Stimulated activated CD4-positive, alpha-beta T cell treated with anti-CD3 and anti-CD28 coated beads, Interleukin-12 subunit alpha, Interleukin-12 subunit beta, amount 100 ng/mL, for 4 hours (primary cell): ENCODE results near the gene PXK.

Experiments
- DNase-seq: peaks from one replicate; pipeline ENCODE4 v3.0.0-alpha.2; 2020

The PXK gene

GRCh38 chr3:58350627-58351013 lies 17.9 kb downstream of the PXK start:
- no peak for DNase-seq

GRCh38 chr3:58351920-58352319 lies 19.2 kb downstream of the PXK start:
- DNase-seq: no peak

- no peak for DNase-seq
Observed at GRCh38 chr3:58352626-58353025, 19.9 kb downstream of the PXK start.

GRCh38 chr3:58353722-58354553 lies 21.2 kb downstream of the PXK start:
- no peak for DNase-seq

GRCh38 chr3:58355179-58355578 lies 22.5 kb downstream of the PXK start:
- DNase-seq: no peak

- no peak for DNase-seq
Observed at GRCh38 chr3:58356054-58356453, 23.4 kb downstream of the PXK start.

- no peak for DNase-seq
Observed at GRCh38 chr3:58357402-58357801, 24.7 kb downstream of the PXK start.

GRCh38 chr3:58358092-58358491 lies 25.4 kb downstream of the PXK start:
- no peak for DNase-seq

GRCh38 chr3:58358808-58359207 lies 26.1 kb downstream of the PXK start:
- no peak for DNase-seq

- DNase-seq: no peak
Observed at GRCh38 chr3:58359621-58360020, 26.9 kb downstream of the PXK start.

GRCh38 chr3:58361866-58362265 lies 29.2 kb downstream of the PXK start:
- no peak for DNase-seq

GRCh38 chr3:58366699-58367098 lies 34.0 kb downstream of the PXK start:
- no peak for DNase-seq

- DNase-seq: no peak
Observed at GRCh38 chr3:58369038-58369437, 36.3 kb downstream of the PXK start.

GRCh38 chr3:58369876-58370275 lies 37.2 kb downstream of the PXK start:
- no peak for DNase-seq

- no peak for DNase-seq
Observed at GRCh38 chr3:58370407-58370806, 37.7 kb downstream of the PXK start.

- DNase-seq: no peak
Observed at GRCh38 chr3:58371754-58372153, 39.1 kb downstream of the PXK start.

- DNase-seq: no peak
Observed at GRCh38 chr3:58375254-58375653, 42.6 kb downstream of the PXK start.

GRCh38 chr3:58377168-58377567 lies 44.5 kb downstream of the PXK start:
- DNase-seq: no peak

- DNase-seq: no peak
Observed at GRCh38 chr3:58377750-58378149, 45.1 kb downstream of the PXK start.

- DNase-seq: no peak
Observed at GRCh38 chr3:58379351-58380073, 46.8 kb downstream of the PXK start.

GRCh38 chr3:58383476-58383875 lies 50.8 kb downstream of the PXK start:
- no peak for DNase-seq

- no peak for DNase-seq
Observed at GRCh38 chr3:58383904-58384303, 51.2 kb downstream of the PXK start.

- DNase-seq: no peak
Observed at GRCh38 chr3:58384381-58385090, 51.8 kb downstream of the PXK start.
